HG03108 (cell line): ENCODE data around the gene RGPD3.
"Not testable (repeated sequence)": the region's sequence is repeated elsewhere in the genome, so short reads cannot be mapped to it uniquely, and the experiment has no call there.

Source experiments
- ATAC-seq: cut with Tn5 transposase; IDR thresholded peaks from one replicate; pipeline ENCODE4 v1.9.1; 2021; ENCODE audit warnings: moderate library complexity; ENCODE audit not compliant: unreplicated experiment

The RGPD3 gene

DNA sequence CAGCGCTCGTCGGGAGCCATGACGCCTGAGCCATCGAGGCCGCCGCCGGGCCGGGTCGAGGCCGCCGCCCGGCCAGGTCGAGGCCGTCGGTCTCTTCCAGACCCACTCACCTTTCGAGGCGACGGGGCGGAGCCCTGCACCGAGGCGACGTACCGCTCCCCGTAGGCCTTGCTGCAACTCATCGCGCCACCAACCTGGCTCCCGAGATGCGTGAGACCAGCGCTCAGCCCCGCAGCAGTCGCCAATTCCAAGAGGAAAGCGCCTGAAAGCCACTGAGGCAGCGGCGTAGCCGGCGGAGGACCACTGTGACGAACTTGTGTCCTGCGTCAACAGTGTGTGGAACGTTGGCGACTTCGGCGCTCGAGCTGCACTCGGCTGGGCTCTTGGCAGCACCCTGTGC, at the start of gene RGPD3:
TSS of gene RGPD3 (minus strand) at position 307 of the 400 bp plus-strand sequence. CDS start at position 182, 125 bp downstream.
- ATAC-seq: not testable (repeated sequence)

DNA sequence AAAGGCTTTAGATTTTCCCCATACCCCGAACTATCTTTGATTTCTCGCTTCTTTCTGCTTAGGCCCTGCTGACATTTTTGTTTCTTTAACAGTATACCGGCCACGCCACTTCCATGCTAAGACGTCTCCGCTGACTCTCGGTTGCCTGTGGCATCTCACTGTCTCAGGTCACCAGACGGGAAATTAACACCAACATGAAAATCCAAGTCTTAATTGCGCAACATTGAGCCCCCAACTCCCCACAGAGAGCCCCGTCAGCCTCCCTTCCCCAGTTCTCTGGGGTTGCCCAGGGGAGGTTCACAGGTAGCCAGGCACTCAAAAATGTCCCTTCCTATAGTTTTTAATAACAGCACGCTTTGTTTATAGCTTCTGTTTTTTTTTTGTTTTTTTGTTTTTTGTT, 49.1 kb upstream of the RGPD3 start:
- no peak for ATAC-seq

DNA sequence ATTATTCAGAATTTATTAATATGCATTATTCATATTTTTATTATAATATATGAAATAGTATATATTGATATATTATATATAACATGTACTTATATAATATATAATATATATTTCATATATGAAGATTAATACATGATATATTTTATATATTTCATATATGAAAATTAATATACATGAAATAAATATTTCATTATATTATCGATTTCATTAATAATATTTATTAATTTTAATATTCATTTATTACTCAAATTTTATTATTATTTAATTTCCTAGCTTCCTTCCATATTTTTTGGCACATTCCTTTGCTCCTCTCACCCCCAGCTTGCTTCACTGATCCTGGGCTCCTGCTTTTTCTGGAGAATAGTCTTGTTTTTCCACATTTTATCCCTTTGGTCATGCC, 48.7 kb upstream of the RGPD3 start:
- ATAC-seq: no peak

DNA sequence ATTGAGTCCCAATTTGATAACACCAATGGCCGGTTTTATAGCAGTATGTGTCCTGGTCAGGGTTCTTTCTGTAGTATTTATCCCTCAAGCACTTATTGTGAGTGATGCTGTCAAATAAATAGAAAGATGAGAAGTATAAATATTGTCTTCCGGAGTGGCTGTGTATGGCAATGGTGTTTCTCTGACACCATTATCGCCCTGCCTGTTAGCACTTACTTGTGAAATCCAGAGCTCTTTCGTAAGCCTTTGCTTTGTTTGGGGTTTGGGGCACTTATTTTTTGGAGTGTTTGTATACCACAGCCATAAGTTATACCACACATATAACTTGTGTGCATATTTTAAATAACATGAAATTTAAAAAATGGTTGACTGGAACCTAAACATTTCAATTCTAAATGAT, 48.2 kb upstream of the RGPD3 start:
- ATAC-seq: no peak

DNA sequence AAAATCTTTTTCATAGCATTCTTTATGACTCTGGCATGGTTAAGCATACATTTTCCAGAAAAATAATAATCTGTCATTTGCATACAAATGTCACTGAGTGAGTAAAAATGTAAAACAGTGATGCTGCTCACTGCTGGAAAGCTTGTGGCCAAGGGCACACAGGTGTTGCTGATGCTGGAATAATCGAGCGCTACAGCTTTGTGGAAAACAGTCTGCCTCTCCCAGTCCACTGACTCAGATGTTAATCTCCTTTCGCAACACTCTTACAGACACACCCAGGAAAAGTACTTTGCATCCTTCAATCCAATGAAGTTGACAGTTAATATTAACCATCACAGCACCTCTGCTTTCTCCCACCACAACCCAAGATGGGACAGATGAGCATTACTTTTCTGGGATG, 46.6 kb upstream of the RGPD3 start:
- not testable (repeated sequence) for ATAC-seq

DNA sequence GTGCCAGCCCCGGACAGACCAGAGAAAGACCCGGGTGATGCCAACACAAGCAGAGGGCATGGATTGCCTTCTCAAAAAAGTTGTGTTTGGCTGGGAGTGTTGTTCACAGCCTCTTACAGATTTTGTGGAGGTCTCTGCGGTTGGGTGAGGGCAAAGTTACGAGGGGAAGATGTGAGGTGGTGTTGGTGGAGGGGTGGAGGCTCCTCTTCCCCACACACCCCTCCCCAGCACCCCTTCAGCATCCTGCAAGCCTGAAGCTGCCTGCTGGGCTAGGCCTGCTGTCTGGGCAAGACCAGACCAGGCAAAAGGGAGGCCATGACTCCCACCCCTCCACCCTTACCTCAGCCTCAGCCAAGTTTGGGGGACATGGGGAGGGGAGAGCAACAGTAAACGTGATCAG, 45.2 kb upstream of the RGPD3 start:
- not testable (repeated sequence) for ATAC-seq

DNA sequence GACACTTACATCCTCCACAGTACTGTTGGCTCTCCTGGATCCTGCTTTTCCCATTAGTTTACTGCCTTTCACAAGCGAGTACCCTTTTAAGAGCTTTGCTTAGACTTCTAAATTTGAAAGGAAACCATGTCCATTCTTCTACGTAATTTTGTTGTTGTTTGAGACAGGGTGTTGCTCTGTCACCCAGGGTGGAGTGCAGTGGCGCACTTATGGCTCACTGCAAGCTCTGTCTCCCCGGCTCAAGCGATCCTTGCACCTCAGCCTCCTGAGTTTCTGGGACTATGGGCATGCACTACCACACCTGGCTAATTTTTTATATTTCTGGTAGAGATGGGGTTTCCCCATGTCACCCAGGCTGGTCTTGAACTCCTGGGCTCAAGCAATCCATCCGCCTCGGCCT, 43.7 kb upstream of the RGPD3 start:
- ATAC-seq: not testable (repeated sequence)

DNA sequence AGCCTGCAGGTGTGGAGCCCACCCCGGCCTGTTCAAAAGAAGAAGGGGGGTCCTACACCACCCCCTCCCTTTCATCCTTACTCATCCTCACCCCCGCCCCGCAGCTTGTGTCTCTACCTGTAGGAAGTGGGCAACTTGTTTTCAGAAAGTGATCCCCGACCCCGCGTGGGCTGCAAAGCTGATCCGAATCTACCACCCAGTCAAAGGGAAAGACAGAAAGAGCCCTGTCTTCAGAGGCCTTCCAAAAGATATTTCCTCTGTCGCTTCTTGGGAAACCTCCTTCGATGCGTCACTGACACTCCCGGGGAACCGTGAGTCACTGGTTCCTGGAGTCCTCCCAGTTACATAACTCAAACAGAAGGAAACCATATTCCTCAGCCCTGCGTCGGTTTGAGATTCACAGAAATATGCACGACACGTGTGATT, 43.3 kb upstream of the RGPD3 start:
- ATAC-seq: not testable (repeated sequence)

DNA sequence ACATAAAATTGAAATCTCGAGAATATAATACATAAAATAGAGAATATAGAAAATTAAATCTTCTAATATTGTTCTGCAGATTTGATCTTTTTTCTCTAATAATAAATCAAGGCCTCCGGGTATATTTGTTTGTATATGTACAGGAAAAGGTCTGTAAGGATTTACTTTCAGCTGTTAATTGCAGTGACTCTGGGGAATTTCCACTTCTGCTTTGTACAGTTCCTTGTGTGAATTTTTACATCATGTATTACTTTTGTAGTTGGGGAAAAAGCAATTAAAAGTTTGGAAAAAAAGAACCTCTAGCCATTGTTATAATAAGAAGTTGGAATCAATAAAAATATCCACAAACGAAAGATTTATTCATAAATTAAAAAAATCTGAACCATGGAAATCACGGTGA, 42.6 kb upstream of the RGPD3 start:
- ATAC-seq: not testable (repeated sequence)

DNA sequence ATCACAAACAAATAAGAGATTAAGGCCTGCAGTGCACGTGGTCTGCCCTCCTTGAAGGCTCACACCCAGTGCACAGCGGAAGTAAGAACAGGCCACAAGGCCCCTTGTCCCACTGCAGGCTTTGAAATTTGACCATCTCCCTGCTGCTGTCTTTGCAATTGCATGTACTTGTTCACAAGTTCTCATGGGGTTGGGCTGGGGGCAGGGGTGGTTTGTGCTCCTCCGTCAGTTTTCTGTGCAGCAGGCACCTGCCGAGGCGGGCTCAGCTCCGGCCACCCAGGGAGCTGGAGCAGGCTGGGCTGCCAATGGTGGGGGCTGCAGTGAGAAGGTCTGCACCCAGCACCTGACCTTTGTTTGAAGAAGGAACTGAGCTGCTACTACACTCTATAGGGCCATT, 41.2 kb upstream of the RGPD3 start:
- ATAC-seq: not testable (repeated sequence)

- not testable (repeated sequence) for ATAC-seq
Measured at GRCh38 chr2:106508660-106509373, 40.6 kb upstream of the RGPD3 start.

DNA sequence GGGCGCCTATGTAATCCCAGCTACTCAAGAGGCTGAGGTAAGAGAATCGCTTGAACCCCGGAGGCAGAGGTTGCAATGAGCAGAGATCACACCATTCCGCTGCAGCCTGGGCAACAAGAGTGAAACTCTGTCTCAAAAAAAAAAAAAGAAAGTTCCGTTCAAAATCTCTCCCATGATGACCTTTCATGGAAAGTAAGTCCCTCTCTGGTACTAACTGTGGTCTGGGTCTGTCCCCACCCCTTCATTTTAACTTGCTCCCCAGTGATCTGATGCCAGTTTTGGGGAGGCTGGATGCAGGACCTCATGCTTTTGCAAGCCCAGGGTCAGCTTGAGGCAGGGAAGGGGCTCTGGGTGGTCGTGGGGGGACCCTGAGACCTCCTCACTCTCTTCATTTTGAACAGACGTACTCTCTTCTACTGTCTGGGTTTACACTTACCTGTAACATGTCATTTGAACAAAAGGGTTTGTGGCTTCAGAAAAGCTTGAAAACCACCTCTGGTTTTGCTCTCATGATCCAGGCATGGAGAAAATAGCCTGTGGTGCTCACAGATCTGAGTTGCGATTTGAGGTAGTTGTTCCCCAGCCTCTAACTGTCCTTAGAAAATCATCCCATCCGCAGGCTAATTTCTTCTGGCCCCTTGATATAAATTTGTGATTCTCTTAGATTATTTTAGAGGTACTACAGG, 37.9 kb upstream of the RGPD3 start:
- ATAC-seq: not testable (repeated sequence)

DNA sequence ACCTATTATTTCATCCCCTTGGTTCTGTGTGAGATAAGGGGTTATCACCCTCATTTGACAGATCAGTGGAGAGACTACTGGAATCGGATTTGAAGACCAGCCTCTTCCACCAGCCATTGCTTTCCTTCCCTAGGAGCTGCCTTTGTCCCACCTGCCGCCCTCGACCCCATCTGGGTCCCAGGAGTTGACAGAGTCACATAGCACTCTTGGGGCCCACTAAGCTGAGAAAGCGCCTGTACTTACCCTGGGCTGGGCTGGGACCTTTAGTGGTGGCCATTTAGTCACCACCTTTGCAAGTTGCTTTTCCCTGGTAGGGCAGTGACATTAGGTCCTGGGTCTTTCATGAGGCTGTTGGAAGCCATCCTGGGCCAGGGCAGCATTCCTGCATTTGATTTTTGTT, 36.6 kb upstream of the RGPD3 start:
- ATAC-seq: not testable (repeated sequence)

GRCh38 chr2:106504192-106504591, 36.0 kb upstream of the RGPD3 start:
- not testable (repeated sequence) for ATAC-seq

DNA sequence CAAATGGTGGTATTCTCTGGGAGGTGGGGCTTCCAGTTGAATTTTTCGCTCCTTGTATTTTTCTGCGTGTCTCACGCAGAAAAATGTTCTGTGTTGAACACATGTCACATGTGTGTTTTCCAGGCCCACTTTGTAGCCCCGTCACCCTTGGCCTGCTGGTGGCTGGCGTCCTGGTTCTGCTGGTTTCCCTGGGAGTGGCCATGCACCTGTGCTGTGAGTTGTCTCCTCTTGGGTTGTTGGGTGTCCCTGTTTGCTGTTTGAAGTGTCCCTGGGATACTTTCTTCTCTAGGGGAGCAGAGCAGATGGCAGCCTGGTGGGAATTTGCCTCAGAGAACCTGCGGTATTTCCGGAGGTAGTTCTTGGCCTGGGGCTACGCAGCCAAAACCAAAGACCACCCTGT, 34.1 kb upstream of the RGPD3 start:
- not testable (repeated sequence) for ATAC-seq

- not testable (repeated sequence) for ATAC-seq
Measured at GRCh38 chr2:106500350-106500749, 32.1 kb upstream of the RGPD3 start.

DNA sequence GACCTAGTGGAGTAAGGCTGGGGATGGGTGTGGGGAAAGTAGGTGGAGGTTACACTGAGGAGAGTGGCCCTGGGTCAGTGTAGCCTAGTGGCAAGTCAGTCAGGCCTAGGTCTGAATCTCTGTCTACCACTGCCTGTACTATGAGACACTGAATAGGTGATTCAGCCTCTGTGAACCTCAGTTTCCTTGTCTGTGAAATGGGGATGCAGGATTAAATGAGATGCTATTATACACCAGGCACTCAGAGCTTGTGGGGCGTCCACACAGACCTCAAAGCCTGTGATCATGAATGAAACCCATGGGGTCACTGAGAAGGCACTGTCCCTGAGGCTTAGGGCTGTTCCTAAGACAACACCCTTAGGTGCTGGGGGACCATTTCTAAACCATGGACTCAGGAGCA, 30.3 kb upstream of the RGPD3 start:
- not testable (repeated sequence) for ATAC-seq

DNA sequence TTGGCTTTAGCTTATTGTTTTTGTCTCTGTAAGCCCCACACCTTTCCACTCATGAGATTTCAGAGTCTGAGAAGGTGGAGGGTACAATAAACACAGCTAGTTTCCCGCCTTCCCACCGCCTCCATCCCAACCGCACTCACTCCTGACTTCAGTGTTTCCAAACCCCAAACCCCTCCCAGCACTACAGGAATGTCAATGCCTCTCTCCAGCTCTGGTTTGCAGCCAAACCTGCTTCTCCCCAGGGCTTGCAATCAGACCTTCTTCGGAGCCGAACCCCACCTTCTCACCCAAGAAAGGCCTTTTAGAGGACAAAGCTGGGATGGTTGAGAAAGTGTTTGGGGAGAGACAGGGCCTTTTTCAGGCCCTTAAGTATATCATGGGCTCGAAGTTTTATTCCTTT, 24.7 kb upstream of the RGPD3 start:
- ATAC-seq: not testable (repeated sequence)

DNA sequence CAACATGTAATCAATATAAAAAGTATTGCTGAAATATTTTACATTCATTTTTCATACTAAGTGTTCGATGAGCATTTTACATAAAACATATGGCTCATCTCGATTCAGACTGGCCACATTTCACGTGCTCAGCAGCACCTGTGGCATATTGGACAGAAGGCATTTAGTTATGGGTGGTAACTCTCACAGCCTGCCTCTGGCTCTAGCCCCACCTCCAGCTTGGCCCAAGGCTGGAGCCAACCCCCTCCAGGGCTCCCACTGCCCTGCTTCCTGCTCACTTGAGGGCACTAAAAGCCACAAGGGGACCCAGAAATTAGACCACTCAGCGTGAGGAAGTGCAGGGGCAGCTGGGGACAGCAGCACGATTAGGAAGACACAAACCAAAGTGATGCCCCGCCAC, 24.2 kb upstream of the RGPD3 start:
- ATAC-seq: not testable (repeated sequence)

GRCh38 chr2:106489701-106490100, 21.5 kb upstream of the RGPD3 start:
- not testable (repeated sequence) for ATAC-seq

- not testable (repeated sequence) for ATAC-seq
Measured at GRCh38 chr2:106487386-106488191, 19.4 kb upstream of the RGPD3 start.
